Measurements from ENCODE around the gene FOLR1. TPM values are rescaled to one million over a fixed set of nuclear protein-coding genes. Genes with fewer than 3 reads are reported as not detected.
"Not testable (repeated sequence)": the region's sequence is repeated elsewhere in the genome, so short reads cannot be mapped to it uniquely, and the experiment has no call there.

The FOLR1 gene
- total RNA-seq, 1 donor from 2014 or later: not detected

GRCh38 chr11:72188267-72188666 lies 3.7 kb upstream of the FOLR1 start:
- no peak for DNase-seq (ENCODE audit: low spot score in 2 of 2)

GRCh38 chr11:72189455-72190250 lies 2.3 kb upstream of the FOLR1 start:
- no peak overlapping the region for H3K4me3 ChIP-seq
- TF ChIP-seq CTCF (IDR thresholded peaks at IDR 0.05): no peak
- no peaks in the 10 kb centered on the region for H3K9me3 ChIP-seq
- no peak for DNase-seq (ENCODE audit: low spot score in 2 of 2)
- H3K27me3 ChIP-seq: no peaks in the 10 kb centered on the region
- intact Hi-C loops (cut with DNase I): no loop called here
- no peaks in the 10 kb centered on the region for H3K4me1 ChIP-seq
- H3K27ac ChIP-seq: no peak overlapping the region
- H3K36me3 ChIP-seq: no peaks in the 10 kb centered on the region

More at GRCh38 chr11:72188267-72188666, 3.7 kb upstream of the FOLR1 start:
- Histone ChIP-seq H3K4me1 (no peaks in the 10 kb centered on the region), H3K27ac (no peak overlapping the region), H3K27me3 (no peaks in the 10 kb centered on the region), H3K4me3 (no peak overlapping the region), H3K36me3 (no peaks in the 10 kb centered on the region), H3K9me3 (no peaks in the 10 kb centered on the region)
- intact Hi-C loops (cut with DNase I): no loop called here
- TF ChIP-seq CTCF (IDR thresholded peaks at IDR 0.05): no peak

- intact Hi-C loops (cut with DNase I): no loop called here
- no peak for DNase-seq (ENCODE audit: low spot score in 2 of 2)
- no peaks in the 10 kb centered on the region for H3K9me3 ChIP-seq
Measured at GRCh38 chr11:72190631-72191071, 1.3 kb upstream of the FOLR1 start.

GRCh38 chr11:72195518-72196270 lies 3.8 kb downstream of the FOLR1 start:
- Histone ChIP-seq H3K27me3 (no peaks in the 10 kb centered on the region), H3K36me3 (no peaks in the 10 kb centered on the region), H3K9me3 (no peaks in the 10 kb centered on the region), H3K27ac (no peak overlapping the region), H3K4me1 (no peaks in the 10 kb centered on the region), H3K4me3 (no peak overlapping the region)
- DNase-seq (ENCODE audit: low spot score in 2 of 2): no peak
- intact Hi-C loops (cut with DNase I): no loop called here
- TF ChIP-seq CTCF (IDR thresholded peaks at IDR 0.05): no peak

More at GRCh38 chr11:72190631-72191071, 1.3 kb upstream of the FOLR1 start:
- Histone ChIP-seq H3K4me1 (no peaks in the 10 kb centered on the region), H3K4me3 (no peak overlapping the region), H3K36me3 (no peaks in the 10 kb centered on the region), H3K27ac (no peak overlapping the region), H3K27me3 (no peaks in the 10 kb centered on the region)
- TF ChIP-seq CTCF (IDR thresholded peaks at IDR 0.05): no peak

GRCh38 chr11:72201445-72201844 lies 9.5 kb downstream of the FOLR1 start:
- H3K4me1 ChIP-seq; H3K36me3 ChIP-seq; DNase-seq (ENCODE audit: low spot score in 2 of 2); H3K9me3 ChIP-seq; H3K27ac ChIP-seq; H3K27me3 ChIP-seq; intact Hi-C loops (cut with DNase I); H3K4me3 ChIP-seq: not testable (repeated sequence)

- DNase-seq (ENCODE audit: low spot score in 2 of 2): no peak
- H3K27me3 ChIP-seq: no peaks in the 10 kb centered on the region
- no peak for TF ChIP-seq CTCF (IDR thresholded peaks at IDR 0.05)
- intact Hi-C loops (cut with DNase I): no loop called here
- no peaks in the 10 kb centered on the region for H3K4me1 ChIP-seq
- no peaks in the 10 kb centered on the region for H3K36me3 ChIP-seq
- H3K27ac ChIP-seq: no peak overlapping the region
- H3K4me3 ChIP-seq: no peak overlapping the region
- no peaks in the 10 kb centered on the region for H3K9me3 ChIP-seq
Measured at GRCh38 chr11:72202571-72202970, 10.6 kb downstream of the FOLR1 start.

Measured in ascending aorta (tissue), 2 donors.